SU-DHL-6 (cell line): ENCODE data around the gene CCDC134.

Source experiments
- H2AFZ ChIP-seq: fragments of 200-600 bp; sonication (generic); 2 replicates; pipeline ENCODE4 v1.6.1; 2014; ENCODE audit warnings: low read depth, mild to moderate bottlenecking, moderate library complexity, mixed read lengths, antibody characterized with exemption, low read length; ENCODE audit not compliant: severe bottlenecking
- H3F3A ChIP-seq: fragments of 200-600 bp; shearing (Covaris generic); 2 replicates; pipeline ENCODE4 v1.6.0; 2016; ENCODE audit warnings: antibody characterized with exemption, mild to moderate bottlenecking; ENCODE audit not compliant: insufficient read depth
- H3K27ac ChIP-seq: fragments of 200-600 bp; sonication (generic); 2 replicates; pipeline ENCODE4 v1.5.1; 2016; ENCODE audit warnings: low read depth, mild to moderate bottlenecking, low read length, moderate library complexity, mixed read lengths
- H3K27me3 ChIP-seq: fragments of 200-600 bp; sonication (generic), shearing (Covaris generic); 2 replicates; pipeline ENCODE4 v1.6.0; 2014; ENCODE audit warnings: mild to moderate bottlenecking, low read length
- H3K36me3 ChIP-seq: fragments of 200-600 bp; sonication (generic); 2 replicates; pipeline ENCODE4 v1.6.1; 2014; ENCODE audit warnings: mild to moderate bottlenecking, low read length, mixed read lengths
- H3K4me2 ChIP-seq: fragments of 300-600, 200-600 bp; shearing (Covaris generic), sonication (generic); 2 replicates; pipeline ENCODE4 v1.6.0; 2014; ENCODE audit warnings: low read length, low read depth, mild to moderate bottlenecking; ENCODE audit not compliant: poor library complexity, severe bottlenecking
- H3K4me3 ChIP-seq: fragments of 200-600 bp; sonication (generic); 2 replicates; pipeline ENCODE4 v1.5.1; 2014; ENCODE audit warnings: antibody characterized with exemption, low read length, mild to moderate bottlenecking, mixed read lengths; ENCODE audit not compliant: insufficient read depth, poor library complexity, severe bottlenecking
- H3K79me2 ChIP-seq: fragments of 200-600 bp; sonication (generic); 2 replicates; pipeline ENCODE4 v1.6.1; 2014; ENCODE audit warnings: mild to moderate bottlenecking, low read length, moderate library complexity; ENCODE audit not compliant: insufficient read depth
- H3K9ac ChIP-seq: fragments of 200-600 bp; sonication (generic); 2 replicates; pipeline ENCODE4 v1.7.0; 2014; ENCODE audit warnings: mild to moderate bottlenecking, low read length
- H3K9me2 ChIP-seq: fragments of 200-600 bp; sonication (generic); replicated peaks from 2 replicates; pipeline ENCODE4 v1.6.1; 2014; ENCODE audit warnings: low read length; ENCODE audit not compliant: insufficient read depth
- H3K9me3 ChIP-seq: fragments of 200-600 bp; sonication (generic); 2 replicates; pipeline ENCODE4 v1.6.1; 2014; ENCODE audit warnings: low read length, mixed read lengths; ENCODE audit not compliant: insufficient read depth
- H4K20me1 ChIP-seq: fragments of 200-600 bp; sonication (generic); 2 replicates; pipeline ENCODE4 v1.6.1; 2014; ENCODE audit warnings: low read depth, mild to moderate bottlenecking, antibody characterized with exemption, low read length, moderate library complexity, mixed read lengths
- EZH2phosphoT487 ChIP-seq: fragments of 200-600 bp; sonication (generic), shearing (Covaris generic); conservative IDR thresholded peaks from 2 replicates; pipeline ENCODE4 v1.6.1; 2018; ENCODE audit warnings: mild to moderate bottlenecking, antibody characterized with exemption, low read length, moderate library complexity, mixed read lengths
- TF ChIP-seq, protein P1 (sequence below): fragments of 200-600 bp; sonication (generic); IDR thresholded peaks from one replicate; pipeline ENCODE4 v1.5.1; 2017; ENCODE audit warnings: antibody characterized with exemption, mild to moderate bottlenecking, low read length, moderate library complexity; ENCODE audit not compliant: insufficient read depth, poor library complexity, severe bottlenecking

CCDC134 gene

DNA sequence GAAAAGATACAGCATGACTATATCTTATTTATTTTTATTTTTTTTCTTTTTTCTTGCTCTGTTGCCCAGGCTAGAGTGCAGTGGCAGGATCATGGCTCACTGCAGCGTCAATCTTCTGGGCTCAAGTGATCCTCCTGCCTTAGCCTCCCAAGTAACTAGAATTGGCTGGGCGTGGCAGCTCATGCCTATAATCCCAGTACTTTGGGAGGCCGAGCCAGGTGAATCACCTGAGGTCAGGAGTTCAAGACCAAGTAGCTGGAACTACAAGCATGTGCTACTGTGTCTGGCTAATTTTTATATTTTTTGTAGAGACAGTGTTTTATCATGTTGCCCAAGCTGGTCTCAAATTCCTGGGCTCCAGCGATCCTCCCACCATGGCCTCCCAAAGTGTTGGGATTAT, 28.3 kb upstream of the CCDC134 start:
- no peak overlapping the region for H3K4me2 ChIP-seq
- H2AFZ ChIP-seq = no peak overlapping the region
- no peaks in the 10 kb centered on the region for H3K9me3 ChIP-seq
- H3K27me3 ChIP-seq = no peaks in the 10 kb centered on the region
- H3F3A ChIP-seq = no peaks in the 10 kb centered on the region
- H3K79me2 ChIP-seq = no peaks in the 10 kb centered on the region
- H3K27ac ChIP-seq = no peak overlapping the region
- H3K9me2 ChIP-seq = no peaks in the 10 kb centered on the region
- no peaks in the 10 kb centered on the region for H4K20me1 ChIP-seq
- TF ChIP-seq EZH2phosphoT487 = no peak
- TF ChIP-seq, protein P1, sequence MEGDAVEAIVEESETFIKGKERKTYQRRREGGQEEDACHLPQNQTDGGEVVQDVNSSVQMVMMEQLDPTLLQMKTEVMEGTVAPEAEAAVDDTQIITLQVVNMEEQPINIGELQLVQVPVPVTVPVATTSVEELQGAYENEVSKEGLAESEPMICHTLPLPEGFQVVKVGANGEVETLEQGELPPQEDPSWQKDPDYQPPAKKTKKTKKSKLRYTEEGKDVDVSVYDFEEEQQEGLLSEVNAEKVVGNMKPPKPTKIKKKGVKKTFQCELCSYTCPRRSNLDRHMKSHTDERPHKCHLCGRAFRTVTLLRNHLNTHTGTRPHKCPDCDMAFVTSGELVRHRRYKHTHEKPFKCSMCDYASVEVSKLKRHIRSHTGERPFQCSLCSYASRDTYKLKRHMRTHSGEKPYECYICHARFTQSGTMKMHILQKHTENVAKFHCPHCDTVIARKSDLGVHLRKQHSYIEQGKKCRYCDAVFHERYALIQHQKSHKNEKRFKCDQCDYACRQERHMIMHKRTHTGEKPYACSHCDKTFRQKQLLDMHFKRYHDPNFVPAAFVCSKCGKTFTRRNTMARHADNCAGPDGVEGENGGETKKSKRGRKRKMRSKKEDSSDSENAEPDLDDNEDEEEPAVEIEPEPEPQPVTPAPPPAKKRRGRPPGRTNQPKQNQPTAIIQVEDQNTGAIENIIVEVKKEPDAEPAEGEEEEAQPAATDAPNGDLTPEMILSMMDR = no peak
- no peak overlapping the region for H3K4me3 ChIP-seq
- H3K36me3 ChIP-seq = no peaks in the 10 kb centered on the region
- H3K9ac ChIP-seq = no peak overlapping the region

DNA sequence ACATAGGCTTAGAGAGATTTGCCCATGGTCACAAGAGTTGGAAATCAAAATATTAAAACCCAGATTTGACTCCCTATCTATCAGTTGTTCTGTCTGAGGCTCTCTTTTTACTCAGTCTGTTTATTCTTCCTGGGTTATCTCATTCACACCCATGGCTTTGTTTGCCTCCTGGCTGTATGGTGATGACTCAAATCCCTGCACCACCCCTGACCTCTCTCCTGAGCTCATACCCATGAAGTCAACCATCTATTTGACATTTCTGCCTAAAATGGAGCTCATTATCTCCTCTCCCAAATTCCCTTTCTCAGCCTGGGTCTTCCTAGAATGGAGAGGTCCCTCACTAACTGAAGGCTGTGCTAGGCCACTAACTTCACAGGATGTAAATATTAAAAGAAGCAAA, 27.8 kb upstream of the CCDC134 start:
- Histone ChIP-seq H3K79me2 (no peaks in the 10 kb centered on the region), H3K27ac (no peak overlapping the region), H4K20me1 (no peaks in the 10 kb centered on the region), H3K4me2 (no peak overlapping the region), H3F3A (no peaks in the 10 kb centered on the region), H3K9me3 (no peaks in the 10 kb centered on the region), H3K9ac (no peak overlapping the region), H3K27me3 (no peaks in the 10 kb centered on the region), H2AFZ (no peak overlapping the region), H3K9me2 (no peaks in the 10 kb centered on the region), H3K4me3 (no peak overlapping the region), H3K36me3 (no peaks in the 10 kb centered on the region)
- TF ChIP-seq, protein P1 = no peak
- TF ChIP-seq EZH2phosphoT487 = no peak

DNA sequence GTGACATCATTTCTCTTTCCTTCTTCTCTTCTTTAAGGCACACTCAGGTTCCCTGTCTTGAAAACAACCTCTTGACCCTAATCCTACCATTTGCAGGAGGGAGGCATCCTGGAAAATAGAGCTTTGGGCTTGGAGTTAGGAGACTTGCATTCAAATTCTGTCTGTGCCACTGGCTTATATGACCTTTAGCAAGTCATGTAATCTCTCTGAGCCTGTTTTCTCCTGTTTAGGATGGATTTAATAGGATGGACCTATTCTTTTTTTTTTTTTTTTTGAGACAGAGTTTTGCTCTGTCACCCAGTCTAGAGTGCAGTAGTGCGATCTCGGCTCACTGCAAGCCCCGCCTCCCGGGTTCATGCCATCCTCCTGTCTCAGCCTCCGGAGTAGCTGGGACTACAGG, 25.1 kb upstream of the CCDC134 start:
- Histone ChIP-seq H2AFZ (no peak overlapping the region), H3K27me3 (no peaks in the 10 kb centered on the region), H3K9me2 (no peaks in the 10 kb centered on the region), H3F3A (no peaks in the 10 kb centered on the region), H3K27ac (no peak overlapping the region), H3K4me2 (no peak overlapping the region), H3K36me3 (no peaks in the 10 kb centered on the region), H3K79me2 (no peaks in the 10 kb centered on the region), H3K9me3 (no peaks in the 10 kb centered on the region), H3K9ac (no peak overlapping the region), H3K4me3 (no peak overlapping the region), H4K20me1 (no peaks in the 10 kb centered on the region)
- TF ChIP-seq, protein P1 = no peak
- no peak for TF ChIP-seq EZH2phosphoT487
